Mononuclear cell (primary cell): ENCODE results near the gene SLC23A1. TPM values are rescaled to one million over a fixed set of nuclear protein-coding genes. Genes with fewer than 3 reads are reported as not detected.

Experiments
- H3K27me3 ChIP-seq: 2 replicates; pipeline ENCODE4 v1.6.0; 2011; ENCODE audit warnings: low read length, control low read depth; ENCODE audit not compliant: insufficient read depth
- H3K4me1 ChIP-seq: 2 replicates; pipeline ENCODE4 v1.5.1; 2011; ENCODE audit warnings: mild to moderate bottlenecking, low read length, control low read depth; ENCODE audit not compliant: insufficient read depth
- H3K4me3 ChIP-seq: 2 replicates; pipeline ENCODE4 v1.5.1; 2011; ENCODE audit warnings: mild to moderate bottlenecking, low read length, moderate library complexity
- H3K9me3 ChIP-seq: 2 replicates; pipeline ENCODE4 v1.5.1; 2011; ENCODE audit warnings: low read depth, mild to moderate bottlenecking, control low read depth, low read length
- total RNA-seq: library from RNA; depleted of rRNA; stranded (reverse); fragments of >200 nt; gene quantifications from one replicate; pipeline ENCODE4 v1.2.3, GENCODE V29; 2012

The SLC23A1 gene
- total RNA-seq, 1 donor = not detected

- Histone ChIP-seq H3K27me3 (peaks cover 10% of the 10 kb centered on the region), H3K4me1 (peaks cover 28% of the 10 kb centered on the region), H3K4me3 (no peak overlapping the region), H3K9me3 (no peaks in the 10 kb centered on the region)
Observed at GRCh38 chr5:139396691-139397090, 13.6 kb upstream of the SLC23A1 start.

GRCh38 chr5:139395844-139396640 is 12.9 kb upstream of the SLC23A1 start:
- H3K4me1 ChIP-seq = peaks cover 35% of the 10 kb centered on the region
- no peaks in the 10 kb centered on the region for H3K9me3 ChIP-seq
- no peak overlapping the region for H3K4me3 ChIP-seq
- H3K27me3 ChIP-seq = peaks cover 10% of the 10 kb centered on the region

DNA sequence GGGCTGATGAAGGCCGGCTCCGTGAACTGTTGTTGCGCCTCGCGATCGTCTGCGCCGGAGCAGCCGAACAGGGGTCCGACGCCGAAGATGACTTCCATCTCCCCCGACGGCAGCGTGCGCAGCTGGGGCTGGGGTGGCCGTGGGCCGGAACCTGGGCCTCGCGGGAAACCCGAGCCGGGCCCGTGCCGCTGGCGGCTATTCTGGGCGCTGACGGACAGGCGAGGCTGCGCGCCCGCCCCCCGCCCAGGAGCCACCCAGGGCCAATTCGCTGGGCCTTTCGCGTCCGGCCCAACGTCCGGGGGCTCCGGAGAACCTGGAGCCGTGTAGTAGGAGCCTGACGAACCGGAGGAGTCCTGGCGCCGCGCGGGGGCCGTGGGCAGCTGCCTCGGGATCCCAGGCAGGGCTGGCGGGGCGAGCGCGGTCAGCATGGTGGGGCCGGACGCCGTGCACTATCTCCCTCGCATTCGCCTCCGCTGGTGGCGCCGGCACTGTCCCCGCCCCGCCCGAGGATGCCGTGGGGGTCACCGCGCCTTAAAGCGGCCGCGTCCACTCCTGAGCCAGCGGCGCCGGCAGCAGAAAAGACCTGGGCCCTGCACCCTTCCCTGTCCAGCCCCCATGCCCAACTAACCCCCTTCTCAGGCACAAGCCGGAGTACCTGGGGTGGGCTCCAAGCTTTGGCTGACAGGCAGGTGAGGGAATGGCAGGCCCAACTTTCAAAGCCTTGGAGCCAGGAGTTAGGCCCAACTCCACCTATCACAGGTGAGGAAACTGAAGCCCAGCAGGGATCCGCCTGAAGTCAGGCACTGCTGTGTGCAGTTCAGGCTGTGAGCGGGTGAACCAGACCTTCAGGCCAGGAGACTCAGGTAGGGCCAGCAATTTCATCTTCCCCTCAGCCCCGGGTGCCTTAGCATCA is 11.8 kb upstream of the SLC23A1 start, which contains the start of gene PROB1:
PROB1 (minus strand) TSS at position 451 of the 913 bp plus-strand sequence; CDS start at position 428, 23 bp downstream.
- H3K4me3 ChIP-seq = peak within 1 kb of the TSS; percentile 54
- H3K27me3 ChIP-seq = peaks cover 10% of the 10 kb centered on the region
- H3K9me3 ChIP-seq = no peaks in the 10 kb centered on the region
- H3K4me1 ChIP-seq = peaks cover 46% of the 10 kb centered on the region

GRCh38 chr5:139394123-139394653 is 11.1 kb upstream of the SLC23A1 start:
- peaks cover 52% of the 10 kb centered on the region for H3K4me1 ChIP-seq

DNA sequence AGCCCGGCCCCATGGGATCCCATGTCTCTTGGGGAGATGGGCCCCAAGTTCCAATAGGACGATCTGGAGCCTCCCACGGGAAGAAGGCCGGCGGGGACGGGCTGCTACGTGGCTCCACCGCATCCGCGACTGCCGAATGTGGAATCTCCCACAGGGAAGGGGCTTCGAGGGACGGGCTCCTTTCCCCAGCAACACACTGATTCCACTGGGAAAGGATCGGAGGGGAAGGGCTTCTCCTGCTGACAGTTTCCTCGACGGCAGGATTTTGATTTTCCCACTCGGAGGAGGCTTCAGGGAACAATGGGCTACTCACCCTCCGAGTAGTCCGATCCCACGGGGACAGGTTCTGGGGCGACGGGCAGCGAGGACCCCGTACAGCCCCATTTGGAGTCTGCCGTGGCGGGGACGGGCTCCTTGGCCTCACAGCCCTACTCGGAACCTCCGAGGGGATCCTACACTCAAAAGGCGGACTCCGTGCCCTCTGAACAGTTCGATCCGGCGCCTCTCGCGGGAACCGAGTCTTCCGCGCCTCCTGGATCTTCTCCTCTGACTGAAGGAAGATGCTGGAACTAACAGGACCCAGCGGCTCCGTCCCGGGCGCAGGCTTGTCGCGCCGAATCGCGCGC is 10.5 kb upstream of the SLC23A1 start:
- Histone ChIP-seq H3K4me1 (peaks cover 58% of the 10 kb centered on the region), H3K4me3 (peak overlapping the region; percentile 54), H3K27me3 (peaks cover 10% of the 10 kb centered on the region), H3K9me3 (no peaks in the 10 kb centered on the region)

More at GRCh38 chr5:139394123-139394653, 11.1 kb upstream of the SLC23A1 start:
- no peaks in the 10 kb centered on the region for H3K9me3 ChIP-seq
- H3K27me3 ChIP-seq = peaks cover 10% of the 10 kb centered on the region
- peak overlapping the region; percentile 54 for H3K4me3 ChIP-seq

DNA sequence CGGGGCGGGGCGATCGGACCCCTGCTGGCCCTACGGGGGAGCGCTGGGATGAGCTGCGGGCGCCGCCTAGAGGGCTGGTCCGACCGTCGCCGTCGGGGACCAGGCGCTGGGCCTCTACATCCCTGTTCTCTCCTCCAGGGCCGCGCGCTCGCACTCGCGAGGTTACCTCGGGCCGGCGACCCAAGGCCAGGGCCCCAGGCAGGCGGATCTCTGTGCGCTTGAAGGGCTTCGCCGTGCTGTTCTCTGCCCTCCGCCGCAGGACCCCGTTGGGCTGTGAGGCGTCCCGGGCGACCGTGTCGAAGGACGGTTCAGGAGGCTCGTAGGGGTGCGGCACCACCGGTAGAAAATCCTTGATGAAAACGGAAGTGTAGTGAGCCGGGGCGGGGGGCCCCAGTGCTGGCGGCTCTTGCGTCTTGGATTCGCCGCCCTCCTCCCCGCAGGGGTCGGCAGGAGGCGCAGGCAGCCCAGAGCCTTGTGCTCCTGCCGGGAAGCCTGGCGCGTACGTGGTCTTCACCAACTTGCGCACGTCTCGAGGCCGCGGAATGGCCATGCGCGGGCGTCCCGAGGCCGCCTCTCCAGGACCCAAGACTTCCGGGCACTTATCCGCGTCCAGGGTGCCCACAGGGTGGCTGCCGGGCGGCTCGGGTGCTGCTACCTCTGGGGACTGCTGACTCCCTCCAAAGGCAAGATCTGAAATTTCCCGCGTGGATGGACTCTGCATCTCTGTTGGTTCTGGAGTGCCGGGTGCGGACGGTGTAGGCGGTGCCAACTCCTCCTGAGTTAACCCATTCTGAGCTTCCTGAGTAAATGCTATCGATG is 9.8 kb upstream of the SLC23A1 start:
- peaks cover 10% of the 10 kb centered on the region for H3K27me3 ChIP-seq
- peak overlapping the region; percentile 54 for H3K4me3 ChIP-seq
- H3K4me1 ChIP-seq = peaks cover 65% of the 10 kb centered on the region
- H3K9me3 ChIP-seq = no peaks in the 10 kb centered on the region

DNA sequence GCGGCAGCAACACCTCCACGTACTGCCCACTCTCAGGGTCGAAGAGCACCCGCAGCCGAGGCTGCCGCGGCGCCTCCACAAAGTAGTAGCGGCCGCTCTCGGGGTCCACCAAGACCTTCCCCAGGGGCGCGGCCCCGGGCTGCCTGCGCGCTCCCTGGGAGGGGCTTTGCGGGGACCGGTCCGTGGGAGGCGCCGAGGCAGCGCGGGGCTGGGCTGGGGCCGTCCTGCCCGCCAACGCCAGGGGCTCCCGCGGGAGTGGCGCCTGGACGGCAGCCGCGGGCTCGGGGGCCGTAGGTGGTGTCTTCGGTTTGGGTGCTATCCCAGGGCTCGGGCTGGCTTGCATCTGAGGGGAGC is 9.2 kb upstream of the SLC23A1 start:
- peaks cover 70% of the 10 kb centered on the region for H3K4me1 ChIP-seq
- H3K9me3 ChIP-seq = no peaks in the 10 kb centered on the region
- H3K27me3 ChIP-seq = peaks cover 10% of the 10 kb centered on the region
- peak overlapping the region; percentile 54 for H3K4me3 ChIP-seq

GRCh38 chr5:139391570-139392323 is 8.7 kb upstream of the SLC23A1 start:
- peaks cover 72% of the 10 kb centered on the region for H3K4me1 ChIP-seq

GRCh38 chr5:139390639-139391569 is 7.8 kb upstream of the SLC23A1 start:
- peaks cover 10% of the 10 kb centered on the region for H3K27me3 ChIP-seq
- peaks cover 80% of the 10 kb centered on the region for H3K4me1 ChIP-seq
- H3K4me3 ChIP-seq = no peak overlapping the region
- H3K9me3 ChIP-seq = no peaks in the 10 kb centered on the region

More at GRCh38 chr5:139391570-139392323, 8.7 kb upstream of the SLC23A1 start:
- Histone ChIP-seq H3K27me3 (peaks cover 10% of the 10 kb centered on the region), H3K4me3 (peak overlapping the region; percentile 54), H3K9me3 (no peaks in the 10 kb centered on the region)

GRCh38 chr5:139389701-139390638 is 6.9 kb upstream of the SLC23A1 start, which contains the start of gene MZB1:
TSS of gene MZB1 (minus strand) at chr5:139389913. CDS start at chr5:139389856, 57 bp downstream.
- Histone ChIP-seq H3K27me3 (peaks cover 10% of the 10 kb centered on the region), H3K4me1 (peaks cover 89% of the 10 kb centered on the region), H3K4me3 (peak within 1 kb of the TSS; percentile 28), H3K9me3 (no peaks in the 10 kb centered on the region)

DNA sequence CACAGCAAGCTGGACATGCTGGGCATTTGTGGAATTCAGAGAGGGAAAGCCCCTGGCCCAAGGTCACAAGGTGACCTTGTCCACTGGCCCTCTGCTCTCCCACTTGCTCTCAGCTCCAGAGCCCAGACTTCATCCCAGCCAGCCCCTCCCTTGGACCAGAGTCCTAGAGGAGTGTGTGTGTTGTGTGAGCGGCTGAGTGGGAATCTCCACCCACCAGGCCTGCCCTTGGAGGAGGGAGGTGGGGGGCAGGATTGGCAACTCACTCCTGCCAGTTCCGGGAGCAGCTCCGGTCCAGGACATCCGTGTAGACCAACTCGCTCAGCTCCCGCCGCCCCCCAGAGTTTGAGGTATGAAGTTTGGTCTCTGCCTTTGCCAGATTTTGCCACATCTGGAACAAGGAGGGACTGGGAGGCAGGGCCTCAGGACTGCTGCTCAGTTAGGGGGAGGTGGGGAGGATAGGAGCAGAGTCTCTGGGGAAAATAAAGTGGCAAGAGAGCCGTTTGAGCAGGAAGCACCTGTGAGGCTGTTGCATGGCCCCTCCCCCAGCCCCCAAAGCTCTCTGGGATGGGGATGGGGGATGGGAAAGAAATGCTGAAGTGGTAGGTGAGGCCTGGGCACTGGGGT is 5.2 kb upstream of the SLC23A1 start:
- Histone ChIP-seq H3K27me3 (peaks cover 4% of the 10 kb centered on the region), H3K4me3 (peak overlapping the region; percentile 9), H3K9me3 (no peaks in the 10 kb centered on the region), H3K4me1 (peaks cover 90% of the 10 kb centered on the region)
